Heart left ventricle (tissue), 13 donors: ENCODE results near the gene ORM2.

Experiments
- CTCF ChIP-seq, 12 donors: fragments of 200-600 bp; sonication (generic) in 4 of 12; IDR thresholded peaks; one replicate each; pipeline versions ENCODE4 v1.5.0 to v1.8.0; 2018 to 2022; ENCODE audit warnings: antibody characterized with exemption in 12 of 12, mild to moderate bottlenecking in 5 of 12
- POLR2A ChIP-seq, 2 donors: fragments of 450-650 bp; IDR thresholded peaks; one replicate each; pipeline ENCODE4 v1.6.1; 2017; ENCODE audit warnings: antibody characterized with exemption in 2 of 2, mild to moderate bottlenecking in 2 of 2, moderate library complexity in 2 of 2
- donor health status: ischemic (EF 13 %, LVEDD 7.1; RV severe dilation, severe dysfunction).
- donor health status: DM: no; HTN: yes; CAD: no.
- donor health status: DM: no; HTN: no; CAD: no.
- donor health status: ischemic (EF 25% LVEDD 6.9; RV normal size, moderate dysfunction).
- donor health status: ischemic (EF 25% LVEDD 5.7; RV mildly dilated, moderate dysfunction).
- donor health status: ischemic (EF 35%, LVEDD 5.7; RV mildly dilated, moderate dysfunction).
- donor health status: nonischemic (EF 11% LVEDD 7.7; RV severe dilation, severe dysfunction).
- donor health status: DM: yes; HTN: yes; CAD: no.
- donor health status: PGD.
- donor health status: ischemic (EF 29% LVEDD 5.4; RV normal size, mild dysfunction).
- donor health status: nonischemic (EF 23%, LVEDD 6.1; RV moderate dilation, normal function).

DNA sequence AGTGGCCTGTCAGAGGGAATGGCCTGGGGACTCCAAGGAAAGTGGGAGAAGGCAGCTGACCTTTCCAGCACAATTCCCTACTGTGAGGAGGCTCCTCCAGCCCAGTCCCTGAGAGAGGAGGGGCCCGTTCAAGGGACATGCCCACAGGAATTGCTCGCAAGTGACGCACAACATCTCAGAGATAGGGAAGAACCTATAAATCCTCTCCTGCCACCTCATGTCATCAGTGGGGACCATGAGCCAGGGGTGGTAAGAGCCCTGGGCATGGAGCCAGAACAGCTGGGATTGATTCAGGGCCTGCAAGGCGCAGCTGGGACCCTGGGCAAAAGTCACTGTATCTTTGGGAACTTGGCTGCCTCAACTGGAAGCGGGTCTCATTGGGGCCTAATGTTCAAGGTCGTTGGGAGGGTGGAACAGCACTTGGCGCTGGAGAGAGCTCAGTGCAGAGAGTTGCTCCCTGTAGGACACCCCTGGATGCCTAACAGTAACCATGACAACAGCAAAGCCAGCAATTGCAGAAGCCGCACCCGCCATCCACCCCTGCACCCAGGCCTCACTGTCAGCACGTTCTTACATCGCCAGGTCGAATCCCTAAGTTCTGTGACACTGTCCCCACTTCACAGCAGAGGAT, 48.1 kb upstream of the ORM2 start:
- no peak for TF ChIP-seq CTCF (IDR thresholded peaks at IDR 0.05)
- TF ChIP-seq POLR2A (IDR thresholded peaks at IDR 0.05): no peak
